HG03045 (cell line): ENCODE data around the gene FAM187B.
"Not testable (repeated sequence)": the region's sequence is repeated elsewhere in the genome, so short reads cannot be mapped to it uniquely, and the experiment has no call there.

Source experiments
- ATAC-seq: cut with Tn5 transposase; IDR thresholded peaks from one replicate; pipeline ENCODE4 v1.9.1; 2021; ENCODE audit warnings: mild to moderate bottlenecking, moderate library complexity; ENCODE audit not compliant: unreplicated experiment

The FAM187B gene

DNA sequence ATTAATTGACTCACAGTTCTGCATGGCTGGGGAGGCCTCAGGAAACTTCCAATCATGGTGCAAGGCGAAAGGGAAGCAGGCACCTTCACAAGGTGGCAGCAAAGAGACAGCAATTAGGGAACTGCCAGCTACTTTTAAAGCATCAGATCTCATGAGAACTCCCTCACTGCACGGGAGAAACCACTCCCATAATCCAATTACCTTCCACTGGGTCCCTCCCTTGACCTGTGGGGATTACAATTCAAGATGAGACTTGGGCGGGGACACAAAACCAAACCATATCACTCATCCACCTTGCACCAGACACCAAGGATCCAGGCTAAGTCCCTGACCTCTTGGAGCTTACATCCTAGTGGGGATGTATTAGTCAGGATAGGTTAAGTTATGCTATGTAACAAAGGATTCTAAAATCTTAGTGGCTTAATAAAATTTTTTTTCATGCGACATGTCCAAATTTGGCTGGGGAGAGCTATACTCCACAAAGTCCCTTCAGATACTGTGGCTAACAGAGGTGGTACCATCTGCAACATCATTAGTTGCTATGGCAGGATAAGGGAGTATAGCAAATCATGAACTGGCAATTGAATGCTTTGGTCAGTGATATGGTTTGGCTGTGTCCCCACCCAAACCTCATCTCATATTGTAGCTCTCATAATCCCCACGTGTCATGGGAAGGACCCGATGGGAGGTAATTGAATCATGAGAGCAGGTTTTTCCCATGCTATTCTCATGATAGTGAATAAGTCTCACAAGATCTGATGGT lies 8.3 kb upstream of the FAM187B start:
- ATAC-seq: no peak

DNA sequence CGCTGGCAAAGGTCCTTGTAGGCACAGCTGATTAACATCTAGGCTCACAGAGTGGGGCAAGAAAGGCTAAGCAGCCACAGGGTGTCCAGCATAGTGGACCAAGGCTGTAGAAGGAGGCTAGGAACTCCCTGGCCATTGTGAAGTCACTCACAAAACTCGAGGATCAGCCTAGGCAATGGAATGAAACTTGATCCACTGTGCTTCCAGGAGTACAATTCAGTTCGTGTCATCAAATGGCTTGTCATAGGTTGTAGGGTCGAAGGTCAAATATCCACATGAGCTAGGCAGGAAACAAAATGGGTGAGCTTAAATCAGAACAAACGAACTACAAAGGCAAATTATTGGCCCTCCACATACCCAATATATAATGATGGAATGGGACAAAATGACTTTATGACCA lies 4.4 kb upstream of the FAM187B start:
- no peak for ATAC-seq

DNA sequence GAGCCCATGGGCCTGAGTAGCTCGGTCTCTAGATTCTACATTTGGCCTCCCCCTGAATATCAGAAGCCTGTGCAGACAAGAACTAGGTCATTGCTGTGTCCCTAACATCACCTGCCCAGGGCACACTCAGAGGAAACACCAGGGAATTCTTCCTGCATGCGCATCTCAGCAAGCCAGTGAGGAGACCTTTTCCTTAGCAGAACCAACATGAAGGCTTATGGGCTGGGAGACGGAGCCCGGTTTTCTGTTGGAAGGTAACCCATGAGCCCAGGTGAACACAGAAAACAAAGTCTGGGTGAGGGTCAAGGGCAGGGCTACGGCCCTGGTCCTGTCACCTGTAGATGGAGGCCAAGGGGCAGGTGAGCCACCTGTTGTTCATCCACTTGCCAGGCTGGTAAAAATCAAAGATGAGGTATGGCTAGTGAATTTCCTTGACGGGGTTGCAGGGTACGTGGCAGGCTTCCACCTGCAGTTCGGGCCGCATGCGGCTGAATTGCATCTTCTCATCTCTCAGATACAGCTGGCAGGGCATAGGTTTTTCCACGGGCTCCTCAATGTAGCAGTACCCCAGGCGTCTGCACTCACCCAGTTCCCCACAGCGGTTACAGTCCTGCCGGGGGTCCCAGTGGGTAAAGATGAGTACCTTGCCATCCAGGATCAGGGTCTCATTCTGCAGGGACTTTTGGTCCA lies 3.6 kb upstream of the FAM187B start:
- no peak for ATAC-seq

DNA sequence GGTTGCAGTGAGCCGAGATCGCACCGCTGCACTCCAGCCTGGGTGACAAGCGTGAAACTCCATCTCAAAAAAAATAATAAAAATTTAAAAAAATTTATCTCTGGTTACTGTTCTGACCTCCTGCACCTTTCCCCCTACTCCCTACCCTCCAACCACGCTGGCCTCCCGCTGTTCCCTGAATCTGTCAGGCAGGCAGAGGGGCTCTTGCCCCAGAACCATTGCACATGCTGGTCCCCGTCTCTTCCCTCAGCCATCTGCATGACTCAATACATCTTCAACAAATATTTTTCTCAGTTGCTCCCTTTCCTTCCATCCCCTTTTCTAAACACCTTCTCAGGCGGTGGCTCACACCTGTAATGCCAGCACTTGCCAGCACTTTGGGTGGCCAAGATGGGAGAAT lies 1.1 kb upstream of the FAM187B start:
- no peak for ATAC-seq

DNA sequence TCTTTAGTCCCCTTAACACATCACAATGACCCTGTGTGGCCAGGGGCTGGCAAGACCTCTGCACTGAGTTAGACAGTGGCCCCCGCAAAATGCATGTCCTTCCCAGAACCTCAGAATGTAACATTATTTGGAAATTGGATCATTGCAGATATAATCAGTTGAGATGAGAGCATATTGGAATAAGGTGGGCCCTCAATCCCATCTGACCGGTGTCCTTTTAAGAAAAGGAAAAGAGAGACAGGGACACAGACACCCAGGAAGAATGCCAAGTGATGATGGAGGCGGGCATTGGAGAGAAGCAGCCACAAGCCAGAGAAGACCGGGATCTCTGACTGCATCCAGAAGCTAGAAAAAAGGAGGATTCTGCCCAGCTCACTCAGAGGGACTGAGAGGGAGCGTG lies 1.8 kb downstream of the FAM187B start:
- no peak for ATAC-seq

DNA sequence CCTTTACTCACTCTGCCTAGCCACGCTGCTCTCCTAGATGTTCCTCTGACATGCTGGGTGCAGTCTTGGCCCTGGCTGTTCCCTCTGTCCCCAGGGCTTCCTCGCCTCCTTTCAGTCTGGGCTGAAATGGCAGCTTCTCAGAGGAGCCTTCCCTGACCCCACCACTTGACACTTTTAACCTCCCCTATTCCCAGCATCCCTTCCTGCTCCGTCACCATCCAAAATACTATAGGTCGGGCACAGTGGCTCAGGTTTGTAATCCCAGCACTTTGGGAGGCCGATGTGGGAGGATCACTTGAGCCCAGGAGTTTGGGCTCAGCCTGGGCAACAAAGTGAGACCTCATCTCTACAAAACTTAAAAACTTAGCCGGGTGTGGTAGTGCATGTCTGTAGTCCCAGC lies 2.6 kb downstream of the FAM187B start:
- ATAC-seq: no peak

DNA sequence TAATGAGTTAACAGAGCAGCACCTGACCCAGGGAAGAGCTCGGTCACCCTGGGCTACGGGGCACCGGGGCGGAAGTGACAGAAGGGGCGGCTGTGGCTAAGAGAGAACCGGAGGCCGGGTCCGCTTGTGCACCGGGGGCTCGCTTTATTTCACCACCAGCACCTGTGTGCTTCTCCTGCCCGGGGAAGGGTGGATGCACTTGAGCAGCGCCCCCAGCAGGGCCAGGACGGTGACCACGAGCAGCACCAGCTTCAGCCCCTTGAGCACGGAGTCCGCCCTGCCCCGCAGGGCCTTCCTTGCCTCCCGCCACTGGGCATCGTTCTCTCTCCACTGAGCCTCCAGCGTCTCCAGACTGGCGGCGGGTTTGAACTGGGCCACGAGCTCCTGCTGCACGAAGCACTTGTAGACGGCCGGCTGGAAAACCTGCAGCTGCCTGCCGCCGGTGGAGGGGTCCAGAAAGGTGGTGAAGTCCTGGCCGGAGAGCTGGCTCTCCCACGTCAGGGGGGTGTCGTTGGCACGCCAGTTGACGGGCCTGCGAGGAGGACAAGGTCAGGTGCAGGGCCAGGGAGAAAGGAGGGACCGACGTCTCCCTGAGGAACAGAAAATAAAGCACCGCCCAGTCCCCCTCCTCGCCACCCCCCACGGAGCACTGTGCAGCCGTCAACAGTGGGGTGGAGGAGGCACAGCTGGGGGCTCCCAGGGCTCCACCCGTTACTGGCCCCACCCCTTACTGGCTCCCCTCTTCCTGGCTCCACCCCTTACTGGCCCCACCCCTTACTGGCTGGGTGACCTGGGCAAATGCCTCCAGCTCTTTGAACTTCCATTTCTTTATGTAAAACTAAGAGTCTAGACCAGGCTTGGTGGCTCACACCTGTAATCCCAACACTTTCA lies 3.6 kb downstream of the FAM187B start:
- ATAC-seq: no peak

DNA sequence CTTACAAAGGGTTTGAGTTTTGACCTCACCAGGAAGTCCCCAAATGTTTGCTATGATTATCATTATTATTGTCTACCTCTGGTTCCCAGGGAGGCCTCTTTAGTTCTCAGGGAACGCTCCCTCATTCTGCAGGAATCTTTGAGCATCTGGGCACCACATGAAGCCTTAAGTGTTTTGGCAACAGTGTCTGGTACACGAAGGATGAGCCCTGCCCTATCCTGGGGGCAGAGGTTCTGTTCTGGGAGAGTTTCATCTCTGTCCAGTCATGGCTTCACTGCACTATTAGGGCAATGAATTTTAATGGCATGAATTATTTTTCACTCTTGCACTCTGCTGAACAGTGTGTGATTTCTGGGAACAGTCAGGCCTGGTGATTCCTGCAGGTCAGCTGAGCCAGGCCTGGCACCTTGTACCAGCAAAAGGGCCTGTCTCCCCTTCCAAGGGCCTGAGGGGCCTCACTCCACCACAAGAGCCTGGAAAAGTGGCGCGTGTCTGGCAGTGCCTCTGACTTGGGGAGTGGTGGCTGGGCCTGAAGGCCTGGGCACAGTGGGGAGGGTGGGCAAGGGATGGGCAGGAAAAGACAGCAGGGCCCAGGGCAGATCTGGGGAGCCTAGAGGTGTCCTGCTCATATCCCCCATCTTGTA lies 4.6 kb downstream of the FAM187B start:
- ATAC-seq: no peak

DNA sequence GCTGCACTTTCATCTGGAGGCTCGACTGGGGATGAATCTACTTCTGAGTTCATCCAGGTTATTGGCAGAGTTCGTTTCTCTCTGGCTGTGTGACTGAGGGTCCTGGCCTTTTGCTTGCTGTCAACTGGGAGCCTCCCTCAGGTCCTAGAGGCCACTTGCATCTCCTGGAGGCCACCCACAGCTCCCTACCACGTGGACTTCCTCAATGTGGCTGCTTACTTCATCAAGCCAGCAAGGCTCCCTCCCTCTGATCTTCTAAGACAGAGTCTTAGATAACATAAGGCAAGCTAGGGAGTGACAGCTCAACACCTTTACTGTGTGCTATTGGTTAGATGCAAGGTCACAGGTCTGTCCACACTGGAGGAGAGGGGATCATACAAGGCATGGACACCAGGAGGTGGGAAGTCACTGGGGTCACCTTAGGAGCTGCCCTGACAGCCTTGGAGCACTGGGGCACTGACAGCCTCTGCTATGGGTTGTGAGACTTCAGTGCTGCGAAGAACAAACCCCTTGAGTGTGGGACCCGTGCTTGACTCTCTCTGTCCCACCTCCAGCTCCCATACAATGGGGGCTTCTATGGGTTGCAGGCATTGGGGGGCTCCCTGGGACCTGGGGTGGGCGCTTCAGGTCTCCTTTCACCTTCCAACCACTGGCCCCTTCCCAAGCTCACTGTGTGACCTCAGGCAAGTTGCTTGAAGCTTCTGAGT lies 5.3 kb downstream of the FAM187B start:
- no peak for ATAC-seq

DNA sequence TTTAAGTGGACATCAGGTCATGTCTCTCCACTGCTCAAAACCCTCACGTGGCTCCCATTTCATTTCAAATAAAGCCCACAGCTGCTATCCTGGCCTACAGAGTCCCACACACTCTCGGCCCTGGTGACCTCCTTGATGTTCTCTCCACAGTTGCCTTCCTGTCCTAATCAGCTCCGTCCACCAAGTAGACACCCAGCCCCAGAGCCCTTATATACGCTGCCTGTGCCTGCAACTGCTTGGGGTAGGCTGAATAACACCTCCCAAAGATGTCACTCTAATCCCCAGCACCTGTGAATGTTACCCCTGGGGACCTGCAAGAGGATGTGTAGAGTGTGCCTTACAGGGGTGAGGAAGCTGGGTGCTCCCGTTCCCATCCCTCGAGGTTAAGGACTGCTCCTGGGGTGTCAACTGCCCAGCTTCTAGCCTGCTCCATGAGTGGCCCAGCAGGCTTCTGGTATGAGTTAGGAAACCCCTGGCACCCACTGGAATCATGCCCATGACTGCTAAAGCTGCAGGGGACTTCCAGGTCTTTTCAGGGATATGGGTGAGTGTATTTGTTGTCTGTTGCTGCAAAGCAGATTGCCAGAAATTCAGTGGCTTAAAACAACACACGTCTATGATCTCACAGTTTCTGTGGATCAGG lies 6.0 kb downstream of the FAM187B start:
- no peak for ATAC-seq

DNA sequence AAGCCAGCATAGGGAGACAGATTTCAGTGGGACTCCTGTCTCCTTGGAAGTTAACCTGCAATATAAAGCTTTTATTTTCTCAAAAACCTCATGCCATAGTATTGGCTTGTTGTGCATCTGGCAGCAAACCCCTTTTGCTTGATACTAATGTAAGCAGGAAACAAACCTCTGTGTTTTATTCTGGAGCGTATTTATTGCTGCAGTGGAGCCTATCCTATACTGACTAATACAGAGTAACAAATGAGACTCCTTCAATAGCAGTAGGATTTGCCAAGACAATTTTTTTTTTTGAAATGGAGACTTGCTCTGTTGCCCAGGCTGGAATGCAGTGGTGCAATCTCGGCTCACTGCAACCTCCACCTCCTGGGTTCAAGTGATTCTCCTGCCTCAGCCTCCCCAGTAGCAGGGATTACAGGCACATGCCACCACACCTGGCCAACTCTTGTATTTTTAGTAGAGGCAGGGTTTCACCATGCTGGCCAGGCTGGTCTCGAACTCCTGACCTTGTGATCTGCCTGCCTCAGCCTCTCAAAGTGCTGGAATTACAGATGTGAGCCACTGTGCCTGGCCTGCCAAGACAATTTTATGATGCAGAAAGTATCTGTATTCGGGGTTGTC lies 7.5 kb downstream of the FAM187B start:
- not testable (repeated sequence) for ATAC-seq

DNA sequence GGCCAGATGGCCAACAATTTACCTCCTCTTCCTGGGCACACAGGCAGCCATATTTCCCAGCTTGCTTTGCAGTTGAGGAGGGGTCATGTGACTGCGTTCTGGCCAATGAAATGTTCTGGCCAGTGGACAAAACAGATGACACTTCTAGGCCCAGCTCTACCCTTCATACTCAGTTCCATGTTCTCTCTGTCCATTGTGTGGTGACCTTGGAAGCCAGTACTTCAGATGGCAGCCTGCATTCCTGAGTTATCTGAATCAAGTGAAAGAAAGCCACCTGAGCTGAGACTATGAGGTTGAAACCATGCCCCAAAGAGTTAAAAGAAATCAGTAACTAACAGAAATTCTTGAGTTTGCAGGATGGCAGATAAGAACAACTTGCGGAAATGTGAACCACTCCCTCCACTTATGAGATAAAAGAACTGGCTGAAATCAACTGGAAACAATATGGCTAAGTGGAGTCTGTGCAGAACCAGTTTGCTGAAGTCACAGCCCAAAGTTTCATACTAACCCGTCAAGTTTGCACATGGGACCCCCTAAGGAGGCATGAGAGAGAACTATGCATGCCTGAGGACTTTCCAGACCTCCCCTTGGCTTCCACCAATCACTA lies 8.1 kb downstream of the FAM187B start:
- ATAC-seq: no peak

DNA sequence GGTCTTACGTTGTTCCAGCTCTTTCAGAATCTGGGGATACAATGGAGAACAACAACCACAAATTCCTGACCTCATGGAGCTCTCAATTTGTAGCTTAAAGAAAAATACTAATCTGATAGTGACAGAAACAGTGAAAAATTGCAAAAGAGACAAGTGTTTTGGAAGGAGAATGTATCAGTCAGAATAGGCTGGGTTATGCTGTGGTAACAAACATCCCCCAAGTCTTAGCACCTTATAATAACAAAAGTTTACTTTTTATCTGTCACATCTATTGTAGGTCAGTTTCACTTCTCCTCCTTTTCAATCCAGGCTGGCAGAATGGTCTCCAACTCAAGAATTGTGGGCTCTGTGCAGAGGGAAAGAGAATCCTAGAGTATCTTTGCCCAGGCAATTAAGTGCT lies 9.5 kb downstream of the FAM187B start:
- ATAC-seq: no peak

DNA sequence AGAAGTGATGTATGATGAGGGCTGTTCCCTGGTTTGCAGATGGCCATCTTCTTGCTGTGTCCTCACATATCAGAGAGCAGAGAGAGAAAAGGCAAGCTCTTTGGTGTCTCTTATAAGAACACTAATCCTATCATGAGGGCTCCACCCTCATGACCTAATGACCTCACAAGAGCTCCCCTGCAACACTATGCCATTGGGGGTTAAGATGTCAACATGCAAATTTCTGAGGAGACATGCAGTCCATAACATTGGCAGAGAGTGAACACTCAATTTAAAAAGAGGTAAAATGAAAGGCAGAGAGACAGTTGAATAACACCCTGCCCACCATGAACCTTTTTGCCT lies 10.9 kb downstream of the FAM187B start:
- ATAC-seq: no peak

DNA sequence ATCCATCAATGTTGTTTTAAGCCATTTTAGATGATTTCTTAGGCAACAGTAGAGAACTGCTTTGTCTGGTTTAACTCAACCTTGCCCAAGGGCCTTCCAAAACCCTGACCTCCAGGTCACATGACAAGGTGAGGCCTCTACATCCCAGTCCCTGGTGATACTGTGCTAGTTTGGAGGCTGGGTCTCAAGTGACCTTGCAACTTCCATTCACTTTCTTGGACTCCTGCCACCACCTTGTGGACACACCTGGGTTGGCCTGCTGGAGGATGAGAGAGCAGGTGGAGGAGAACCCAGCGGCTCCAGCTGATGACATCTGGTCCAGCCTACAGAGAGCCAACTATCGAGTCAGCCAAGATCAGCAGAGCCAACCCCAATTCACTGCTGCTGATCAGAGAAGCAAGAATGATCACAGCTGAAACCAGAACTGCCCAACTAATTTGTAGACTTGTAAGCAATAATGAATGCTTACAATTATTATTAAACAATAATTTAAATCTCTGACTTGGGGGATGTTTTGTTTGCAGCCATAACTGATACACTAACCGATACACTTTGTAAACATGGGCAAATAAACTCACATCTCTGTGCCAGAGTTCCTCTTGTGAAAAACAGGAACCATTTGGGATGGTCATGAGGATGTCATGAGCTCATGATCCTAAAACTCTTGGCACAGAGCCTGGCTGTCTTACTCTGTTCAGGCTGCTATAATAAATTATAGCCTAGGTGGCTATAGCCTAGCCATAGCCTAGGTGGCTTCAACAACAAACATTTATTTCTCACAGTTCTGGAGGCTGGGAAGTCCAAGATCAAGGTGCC lies 11.5 kb downstream of the FAM187B start:
- ATAC-seq: no peak

DNA sequence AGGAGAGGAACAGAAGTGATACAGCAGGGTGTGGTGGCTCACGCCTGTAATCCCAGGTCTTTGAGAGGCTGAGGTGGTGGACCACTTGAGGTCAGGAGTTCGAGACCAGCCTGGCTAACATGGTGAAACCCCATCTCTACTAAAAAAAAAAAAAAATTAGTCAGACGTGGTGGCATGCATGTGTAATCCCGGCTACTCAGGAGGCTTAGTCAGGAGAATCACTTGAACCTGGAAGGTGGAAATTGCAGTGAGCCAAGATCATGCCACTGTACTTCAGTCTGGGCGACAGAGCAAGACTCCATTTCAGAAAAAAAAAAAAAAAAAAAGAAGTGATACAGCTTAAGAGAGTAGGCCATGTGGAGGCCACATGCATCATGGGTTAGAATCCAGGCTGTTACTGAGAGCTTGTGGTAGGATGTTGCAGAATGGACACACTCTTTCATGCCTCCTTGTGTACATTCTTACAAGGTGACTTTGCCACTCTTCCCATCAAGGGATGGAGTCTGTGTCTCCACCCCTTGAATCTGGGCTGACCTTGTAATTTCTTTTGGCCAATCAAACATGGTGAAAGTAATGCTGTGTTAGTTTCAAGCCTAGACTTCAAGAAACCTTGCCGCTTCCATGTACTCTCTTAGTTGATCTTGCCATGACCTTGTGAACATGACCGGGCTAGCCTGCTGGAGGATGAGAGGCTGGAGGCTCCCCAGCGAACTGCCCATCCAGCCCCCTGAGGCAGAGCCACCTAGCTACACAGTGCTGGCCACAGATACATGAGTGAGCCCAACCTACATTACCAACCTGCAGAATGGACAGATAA lies 12.3 kb downstream of the FAM187B start:
- no peak for ATAC-seq

DNA sequence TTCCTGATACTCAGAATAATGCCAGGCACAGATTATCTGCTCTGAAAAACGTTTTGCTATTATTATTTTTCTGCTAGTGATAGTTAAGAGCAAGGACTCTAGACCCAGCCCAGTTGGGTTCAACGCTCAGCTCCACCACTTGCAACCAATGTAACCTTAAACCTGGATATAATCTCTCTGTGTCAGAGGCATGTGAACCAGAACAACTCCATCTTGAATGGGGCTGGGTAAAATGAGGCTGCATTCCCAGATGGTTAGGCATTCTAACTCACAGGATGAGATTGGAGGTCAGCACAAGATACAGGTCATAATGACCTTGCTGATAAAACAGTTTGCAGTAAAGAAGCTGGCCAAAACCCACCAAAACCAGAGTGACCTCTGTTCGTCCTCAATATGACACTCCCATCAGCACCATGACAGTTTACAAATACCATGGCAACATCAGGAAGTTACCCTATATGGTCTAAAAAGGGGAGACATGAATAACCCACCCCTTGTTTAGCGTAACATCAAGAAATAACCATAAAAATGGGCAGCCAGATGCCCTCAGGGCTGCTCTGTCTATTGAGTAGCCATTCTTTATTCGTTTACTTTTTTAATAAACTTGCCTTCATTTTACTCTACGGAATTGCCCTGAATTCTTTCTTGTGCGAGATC lies 13.6 kb downstream of the FAM187B start:
- no peak for ATAC-seq
